A549 treated with AZD2906 at 1 μM for 4 hours (cell line): ENCODE measurements around the gene SNU13. TPM values are rescaled to one million over a fixed set of nuclear protein-coding genes. Genes with fewer than 3 reads are reported as not detected.

Experiments used
- total RNA-seq: library from RNA; stranded (reverse); fragments of 200-300 nt; extraction: Qiagen RNA extraction; gene quantifications from 5 replicates; pipeline ENCODE4 v1.2.3, GENCODE V29; 2022

SNU13 gene
- total RNA-seq: 96.4 to 198 TPM (median 177 TPM) in 5 replicates

DNA sequence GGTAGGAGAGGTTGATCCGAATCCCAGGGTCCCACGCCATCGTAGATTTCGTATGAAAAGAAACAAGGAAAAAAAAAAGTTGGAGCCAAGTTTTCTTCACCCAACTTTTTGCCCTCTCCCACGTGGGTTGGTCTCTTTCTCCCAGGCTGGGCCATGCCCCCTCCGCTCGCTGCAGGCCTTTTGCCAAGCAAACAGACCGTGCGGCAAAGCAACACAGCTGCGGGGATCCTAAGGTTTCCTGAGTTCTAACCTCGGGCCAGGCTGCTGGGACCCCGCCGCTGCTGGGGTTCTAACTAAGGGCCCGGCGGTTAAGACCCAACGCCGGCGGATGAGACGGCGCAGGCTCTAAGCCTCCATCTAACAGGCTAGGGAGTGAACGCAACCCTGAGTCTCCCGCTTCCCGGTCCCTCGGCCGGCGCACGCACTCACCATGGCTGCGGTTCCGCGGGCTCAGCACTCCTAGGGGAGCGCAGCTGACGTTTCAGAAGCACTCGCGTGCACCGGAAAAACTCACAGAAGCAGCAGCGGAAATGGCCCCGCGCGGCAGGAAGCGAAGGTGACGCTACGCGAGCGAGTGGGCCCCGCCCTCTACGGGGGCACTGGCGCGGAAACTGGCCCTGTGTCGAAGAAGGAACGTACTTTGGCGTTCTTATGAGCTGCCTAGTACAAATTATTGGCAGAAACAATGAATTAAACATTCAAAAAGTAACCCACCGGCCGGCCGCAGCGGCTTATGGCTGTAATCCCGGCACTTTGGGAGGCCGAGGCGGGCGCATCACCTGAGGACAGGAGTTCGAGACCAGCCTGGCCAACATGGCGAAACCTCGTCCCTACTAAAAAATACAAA lies at the start of gene SNU13:
Gene SNU13 (minus strand): TSS at position 503 of the 847 bp plus-strand sequence. CDS start 71 bp downstream, at position 432.

DNA sequence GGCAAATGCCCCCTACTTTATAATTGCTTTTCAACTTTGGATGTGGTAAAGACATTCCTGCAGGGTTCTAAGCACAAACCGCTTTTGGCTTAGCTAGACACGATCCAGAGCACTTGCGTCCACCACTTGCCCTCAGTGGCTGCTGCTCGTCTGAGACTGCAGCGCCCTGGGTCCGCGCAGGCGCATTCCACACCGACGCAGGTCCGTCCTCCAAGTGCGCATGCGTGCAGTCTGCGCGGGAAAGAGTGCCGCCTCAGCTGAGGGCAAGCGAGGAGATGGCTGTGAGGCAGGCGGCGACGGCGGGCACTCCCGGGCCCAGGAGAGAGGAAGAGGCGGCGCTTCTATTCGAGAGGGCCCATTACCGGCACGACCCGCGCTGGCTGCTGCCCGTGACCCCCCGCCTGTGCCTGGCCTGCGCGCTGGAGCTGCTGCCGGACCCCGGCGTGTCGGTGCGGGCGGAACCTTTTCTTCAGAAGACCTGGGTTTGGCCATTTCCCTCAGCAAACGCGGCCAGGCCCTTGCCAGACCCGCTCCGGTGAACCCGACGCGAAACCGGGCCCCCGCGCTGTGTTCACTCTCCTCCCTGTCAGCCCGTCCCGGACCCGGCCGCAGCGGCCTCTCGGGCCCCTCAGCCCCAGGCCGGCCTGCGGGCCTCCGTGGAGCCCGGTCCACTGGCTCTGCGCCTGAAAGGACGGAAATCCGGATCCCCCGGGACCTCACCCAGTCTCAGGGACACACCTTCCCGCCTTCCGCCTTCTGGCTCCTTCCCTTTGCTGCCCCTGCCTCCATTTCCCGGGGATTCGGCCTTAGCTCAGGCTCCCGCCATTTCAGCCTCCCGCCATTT lies 10.8 kb upstream of the SNU13 start, which contains the start of gene MEI1:
Gene MEI1 (plus strand): TSS at position 240 of the 844 bp plus-strand sequence. CDS start 36 bp downstream, at position 276.

Other genes starting within 250 kb of the SNU13 start
- 24.3 to 26.4 TPM (median 25.9 TPM) in 5 replicates for gene TOB2, start 242.1 kb downstream of the SNU13 start, total RNA-seq
- gene PHF5A, start 220.2 kb downstream of the SNU13 start, total RNA-seq: 56.1 to 71.7 TPM (median 63.8 TPM) in 5 replicates
- gene ACO2, start 219.8 kb downstream of the SNU13 start, total RNA-seq: 48.1 to 49.8 TPM (median 49.3 TPM) in 5 replicates
- 24.3 to 47.1 TPM (median 40.7 TPM) in 5 replicates for gene POLR3H, start 144.4 kb downstream of the SNU13 start, total RNA-seq
- gene CSDC2, start 127.9 kb downstream of the SNU13 start, total RNA-seq: 1.9 to 3.0 TPM (median 2.1 TPM) in 5 replicates
- gene PMM1, start 99.0 kb downstream of the SNU13 start, total RNA-seq: 26.3 to 31.9 TPM (median 30.1 TPM) in 5 replicates
- gene DESI1, start 67.8 kb downstream of the SNU13 start, total RNA-seq: 12.9 to 15.0 TPM (median 14.6 TPM) in 5 replicates
- gene XRCC6, start 67.6 kb downstream of the SNU13 start, total RNA-seq: 274 to 333 TPM (median 295 TPM) in 5 replicates
- gene MEI1, start 10.6 kb upstream of the SNU13 start, total RNA-seq: not detected in 5 replicates
- gene CCDC134, start 111.8 kb upstream of the SNU13 start, total RNA-seq: 2.7 to 3.1 TPM (median 2.8 TPM) in 5 replicates
- 24.7 to 30.4 TPM (median 28.5 TPM) in 5 replicates for gene SREBF2, start 144.2 kb upstream of the SNU13 start, total RNA-seq
- 0.18 to 0.30 TPM (median 0.23 TPM) in 4 of 5 replicates, not detected in the other for gene SHISA8, start 226.2 kb upstream of the SNU13 start, total RNA-seq
- gene TNFRSF13C, start 237.9 kb upstream of the SNU13 start, total RNA-seq: 0.12 to 0.23 TPM (median 0.14 TPM) in 5 replicates